ENCODE results near the gene SPAAR.

- TF ChIP-seq, protein P1, sequence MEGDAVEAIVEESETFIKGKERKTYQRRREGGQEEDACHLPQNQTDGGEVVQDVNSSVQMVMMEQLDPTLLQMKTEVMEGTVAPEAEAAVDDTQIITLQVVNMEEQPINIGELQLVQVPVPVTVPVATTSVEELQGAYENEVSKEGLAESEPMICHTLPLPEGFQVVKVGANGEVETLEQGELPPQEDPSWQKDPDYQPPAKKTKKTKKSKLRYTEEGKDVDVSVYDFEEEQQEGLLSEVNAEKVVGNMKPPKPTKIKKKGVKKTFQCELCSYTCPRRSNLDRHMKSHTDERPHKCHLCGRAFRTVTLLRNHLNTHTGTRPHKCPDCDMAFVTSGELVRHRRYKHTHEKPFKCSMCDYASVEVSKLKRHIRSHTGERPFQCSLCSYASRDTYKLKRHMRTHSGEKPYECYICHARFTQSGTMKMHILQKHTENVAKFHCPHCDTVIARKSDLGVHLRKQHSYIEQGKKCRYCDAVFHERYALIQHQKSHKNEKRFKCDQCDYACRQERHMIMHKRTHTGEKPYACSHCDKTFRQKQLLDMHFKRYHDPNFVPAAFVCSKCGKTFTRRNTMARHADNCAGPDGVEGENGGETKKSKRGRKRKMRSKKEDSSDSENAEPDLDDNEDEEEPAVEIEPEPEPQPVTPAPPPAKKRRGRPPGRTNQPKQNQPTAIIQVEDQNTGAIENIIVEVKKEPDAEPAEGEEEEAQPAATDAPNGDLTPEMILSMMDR (IDR thresholded peaks at IDR 0.05) = no peak
- no peak for TF ChIP-seq POLR2A (IDR thresholded peaks at IDR 0.05)
Observed at GRCh38 chr9:35870351-35870923, 38.9 kb upstream of the SPAAR start, which contains the start of gene OR13J1.
